Thyroid gland (tissue), 4 donors: ENCODE data around the gene MARCHF9.

Experiments
- POLR2A ChIP-seq, 2 donors: fragments of 450-650 bp; IDR thresholded peaks; one replicate each; pipeline ENCODE4 v1.6.1; 2017; ENCODE audit warnings: antibody characterized with exemption in 2 of 2, mild to moderate bottlenecking in 2 of 2, moderate library complexity in 1 of 2
- TF ChIP-seq, protein P1 (sequence below), 6 experiments: fragments of 200-600 bp in 3 of 6; fragments of 450-650 bp in 3 of 6; sonication (generic) in 3 of 6; IDR thresholded peaks; one replicate each; pipeline ENCODE4 v1.5.1; 2016 to 2019; ENCODE audit warnings: antibody characterized with exemption in 6 of 6, mild to moderate bottlenecking in 2 of 6, inconsistent platforms in 1 of 6, moderate library complexity in 1 of 6

DNA sequence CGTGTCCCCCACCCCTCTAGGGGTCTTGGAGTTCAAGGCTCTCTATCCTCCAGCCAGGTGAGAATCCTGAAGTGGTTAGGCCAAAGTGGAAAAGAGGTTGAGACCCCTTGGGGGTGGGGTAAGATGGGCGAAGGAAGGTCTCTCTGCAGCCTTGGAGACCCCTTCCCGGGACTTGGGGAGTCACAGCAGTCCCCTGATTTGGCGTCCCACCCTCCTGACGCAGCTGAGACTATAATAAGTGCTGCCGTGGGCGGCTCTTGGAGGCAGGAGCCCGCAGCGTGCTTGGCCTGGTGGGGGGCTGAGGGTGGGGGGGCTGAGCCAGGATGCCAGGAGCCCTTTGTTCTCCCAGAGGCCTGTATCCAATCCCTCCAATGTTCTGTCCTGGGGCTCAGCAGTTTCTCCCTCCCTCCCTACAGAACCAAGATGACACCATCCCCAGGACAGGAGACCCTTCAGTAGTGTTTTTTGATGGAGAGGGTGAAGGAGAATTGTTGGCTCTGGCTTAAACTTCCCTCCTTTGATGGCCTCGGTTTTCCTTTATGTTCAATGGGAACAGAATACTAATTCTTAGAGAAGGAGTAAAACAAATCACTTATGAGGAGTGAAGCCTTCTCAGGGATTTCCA is 14.9 kb upstream of the MARCHF9 start:
- TF ChIP-seq POLR2A (IDR thresholded peaks at IDR 0.05), result no peak
- TF ChIP-seq, protein P1, sequence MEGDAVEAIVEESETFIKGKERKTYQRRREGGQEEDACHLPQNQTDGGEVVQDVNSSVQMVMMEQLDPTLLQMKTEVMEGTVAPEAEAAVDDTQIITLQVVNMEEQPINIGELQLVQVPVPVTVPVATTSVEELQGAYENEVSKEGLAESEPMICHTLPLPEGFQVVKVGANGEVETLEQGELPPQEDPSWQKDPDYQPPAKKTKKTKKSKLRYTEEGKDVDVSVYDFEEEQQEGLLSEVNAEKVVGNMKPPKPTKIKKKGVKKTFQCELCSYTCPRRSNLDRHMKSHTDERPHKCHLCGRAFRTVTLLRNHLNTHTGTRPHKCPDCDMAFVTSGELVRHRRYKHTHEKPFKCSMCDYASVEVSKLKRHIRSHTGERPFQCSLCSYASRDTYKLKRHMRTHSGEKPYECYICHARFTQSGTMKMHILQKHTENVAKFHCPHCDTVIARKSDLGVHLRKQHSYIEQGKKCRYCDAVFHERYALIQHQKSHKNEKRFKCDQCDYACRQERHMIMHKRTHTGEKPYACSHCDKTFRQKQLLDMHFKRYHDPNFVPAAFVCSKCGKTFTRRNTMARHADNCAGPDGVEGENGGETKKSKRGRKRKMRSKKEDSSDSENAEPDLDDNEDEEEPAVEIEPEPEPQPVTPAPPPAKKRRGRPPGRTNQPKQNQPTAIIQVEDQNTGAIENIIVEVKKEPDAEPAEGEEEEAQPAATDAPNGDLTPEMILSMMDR (IDR thresholded peaks at IDR 0.05), result no peak
